ENCODE results near the gene MGMT. TPM values are rescaled to one million over a fixed set of nuclear protein-coding genes. Genes with fewer than 3 reads are reported as not detected.

The MGMT gene
- total RNA-seq, 1 donor from 2014 or later: 15.8 TPM

DNA sequence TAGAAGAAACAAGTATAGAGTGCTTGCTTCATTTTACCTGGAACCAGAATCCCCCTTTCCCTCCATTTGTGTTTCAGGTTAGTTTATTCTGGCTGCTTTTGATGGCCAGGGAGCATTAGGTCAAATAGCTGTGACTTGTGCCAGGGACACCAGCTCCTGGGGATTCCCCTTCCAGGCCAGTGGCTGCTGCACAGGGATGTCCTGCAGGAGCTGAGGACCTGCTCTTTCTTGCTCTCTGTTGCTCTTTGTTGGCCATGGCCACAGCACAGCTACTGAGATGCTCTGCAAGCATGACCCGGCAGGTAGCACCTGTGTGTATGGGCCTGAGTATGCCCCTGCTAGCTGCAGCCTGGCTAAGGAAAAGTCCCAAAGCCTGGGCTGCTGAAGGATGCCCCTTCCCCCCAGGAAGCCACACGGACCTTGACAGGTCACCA, 288.1 kb downstream of the MGMT start:
- DNase-seq (ENCODE audit: low spot score): peak; percentile 43

DNA sequence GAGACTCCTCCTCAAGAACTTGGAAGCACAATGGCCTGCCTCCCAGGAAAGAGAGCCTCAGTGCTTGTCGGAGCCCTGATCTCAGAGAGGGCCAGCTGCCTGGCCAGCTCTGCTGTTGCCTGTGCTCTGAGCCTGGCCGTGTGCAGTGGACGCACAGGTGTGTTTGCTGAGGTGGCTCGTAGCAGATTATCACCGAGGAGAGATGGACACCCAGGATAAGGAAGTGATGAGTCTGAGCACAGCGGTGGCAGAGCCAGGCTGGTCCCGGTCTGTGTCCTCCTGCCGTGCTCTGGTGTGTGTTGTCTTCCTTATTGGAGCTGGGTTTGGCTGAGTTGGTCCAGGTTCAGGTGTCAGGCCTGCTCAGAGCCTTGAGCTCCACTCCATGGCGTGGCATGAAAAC, 288.6 kb downstream of the MGMT start:
- DNase-seq (ENCODE audit: low spot score): peak; percentile 39

DNA sequence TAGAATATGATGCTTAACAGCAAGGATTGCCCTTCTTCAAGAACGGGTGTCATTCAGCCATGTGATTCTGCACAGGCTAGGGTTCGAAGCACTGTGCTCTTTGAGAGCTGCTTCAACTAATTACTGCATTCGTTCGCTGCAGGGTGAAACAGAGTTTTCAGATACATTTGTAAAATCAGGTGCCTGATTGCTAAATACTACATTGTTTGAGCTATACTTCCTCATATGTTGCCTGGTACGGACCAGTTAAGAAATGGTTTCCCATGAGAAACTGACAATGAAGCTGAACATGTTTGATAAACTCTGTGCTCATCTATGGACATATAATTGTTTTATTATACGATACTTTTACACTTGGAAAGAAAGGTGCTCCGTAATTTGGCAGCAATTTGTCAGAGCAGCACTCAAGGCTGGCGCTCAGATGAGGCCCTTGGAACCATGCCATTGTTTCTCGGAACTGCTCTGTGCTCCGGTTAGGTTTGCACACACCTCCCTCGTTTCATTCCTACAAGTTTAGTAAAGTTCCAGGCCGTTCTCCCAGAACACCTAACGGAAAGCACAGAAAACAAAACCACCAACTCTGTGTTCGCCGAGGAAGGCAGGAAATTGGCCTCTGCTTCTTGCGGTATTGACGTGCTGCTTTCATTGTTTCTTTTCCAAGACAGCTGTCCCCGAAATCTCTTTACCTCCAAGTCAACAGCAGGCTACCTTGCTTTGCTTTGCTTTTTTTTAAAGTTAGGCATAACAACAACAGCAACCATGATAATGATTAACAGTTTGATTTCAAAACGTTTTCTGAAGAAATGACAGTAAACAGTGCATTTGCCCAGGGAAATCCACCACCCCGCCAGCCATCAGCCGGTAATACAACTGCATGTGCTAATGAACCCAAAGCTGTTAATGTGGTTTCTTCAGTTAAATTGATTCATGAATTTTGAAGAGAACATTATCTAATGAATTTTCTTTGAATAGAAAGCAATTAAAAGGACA, 290.2 kb downstream of the MGMT start:
- DNase-seq (ENCODE audit: low spot score): no peak

DNA sequence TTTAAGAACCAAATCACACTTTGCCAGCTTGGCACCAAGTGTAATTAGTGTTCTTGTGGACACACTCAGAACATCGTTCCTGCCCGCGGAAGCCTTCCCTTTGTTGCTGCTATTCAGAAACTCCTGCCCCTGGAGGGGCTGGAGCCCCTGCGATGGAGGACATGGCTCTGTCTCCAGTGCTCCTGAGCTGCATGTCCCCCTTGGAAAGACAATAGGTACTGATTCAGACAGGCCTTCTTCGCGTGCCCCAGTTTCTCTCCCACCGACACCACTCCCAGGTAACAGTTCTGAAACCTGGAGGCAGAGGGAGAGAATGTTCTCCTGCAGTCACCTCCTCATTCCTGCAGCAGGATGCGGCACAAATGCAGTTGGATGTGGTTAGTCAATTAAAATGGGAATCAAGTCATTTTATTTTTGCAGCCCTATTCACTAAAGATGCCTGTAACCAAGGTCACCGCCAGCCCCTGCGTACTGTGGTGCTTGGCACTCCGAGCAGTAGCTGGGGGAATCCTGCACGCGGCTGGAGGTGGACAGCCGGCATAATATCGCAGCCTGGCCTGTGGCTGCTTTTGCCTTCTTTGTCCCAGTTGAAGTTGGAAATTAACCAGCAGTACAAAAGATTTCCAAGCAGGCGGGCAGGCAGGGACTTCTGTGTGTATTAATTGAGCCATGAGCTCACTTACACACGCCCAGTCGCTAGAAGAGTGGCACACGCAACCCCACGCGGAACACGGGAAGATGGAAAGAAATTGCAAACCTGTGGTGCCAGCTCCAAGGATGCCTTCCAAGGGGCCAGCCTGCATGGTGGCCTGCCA, 291.4 kb downstream of the MGMT start:
- peak; percentile 82 for DNase-seq (ENCODE audit: low spot score)

DNA sequence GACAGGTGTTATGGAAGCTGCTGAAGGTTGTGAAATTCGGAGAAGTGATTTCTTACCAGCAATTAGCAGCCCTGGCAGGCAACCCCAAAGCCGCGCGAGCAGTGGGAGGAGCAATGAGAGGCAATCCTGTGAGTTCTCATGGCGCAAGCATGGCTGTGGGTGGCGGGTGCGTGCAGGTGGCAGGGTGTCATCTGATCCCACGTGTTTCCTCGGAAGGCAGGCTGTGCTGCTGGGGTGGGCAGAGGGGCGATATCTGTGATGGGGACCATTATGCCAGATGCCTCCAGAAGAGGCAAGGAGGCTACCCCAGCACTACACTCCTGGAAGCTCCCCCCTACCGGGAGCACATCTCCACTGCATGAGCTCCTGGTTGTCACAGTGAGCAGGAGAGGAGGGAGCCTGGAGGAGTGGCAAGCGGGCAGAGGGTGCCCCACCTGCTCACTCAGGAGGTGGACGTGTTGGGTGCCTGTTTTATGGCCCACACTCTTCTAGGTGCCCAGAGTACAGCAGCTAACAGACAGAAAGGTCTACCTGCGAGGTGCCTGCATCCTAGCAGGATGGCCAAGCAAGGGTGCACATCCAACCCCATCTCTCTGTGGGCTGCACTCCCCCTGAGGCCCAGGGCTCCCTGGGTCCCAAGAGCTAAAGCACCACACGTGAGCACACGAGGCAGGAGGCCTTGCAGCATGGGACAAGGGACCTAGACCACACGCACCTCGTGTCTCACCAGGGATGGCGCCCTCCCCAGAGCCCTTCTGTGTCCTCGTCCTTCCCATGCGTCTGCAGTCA, 292.4 kb downstream of the MGMT start:
- peak; percentile 64 for DNase-seq (ENCODE audit: low spot score)

DNA sequence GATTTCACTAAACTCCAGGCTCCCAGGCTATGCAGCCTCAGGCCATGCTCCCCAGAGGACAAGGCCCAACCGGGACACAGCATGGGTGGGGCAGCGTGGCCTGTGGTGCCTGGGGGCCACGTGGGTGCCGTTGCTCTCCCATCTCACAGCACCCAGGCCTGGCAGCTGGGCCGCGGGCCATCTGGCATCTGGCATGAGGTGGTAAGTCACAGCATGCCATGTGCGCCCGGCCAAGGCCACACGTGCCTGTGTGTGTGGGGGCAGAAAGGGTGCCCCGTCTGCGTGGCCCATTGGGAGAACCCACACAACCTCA, 292.9 kb downstream of the MGMT start:
- peak; percentile 87 for DNase-seq (ENCODE audit: low spot score)

DNA sequence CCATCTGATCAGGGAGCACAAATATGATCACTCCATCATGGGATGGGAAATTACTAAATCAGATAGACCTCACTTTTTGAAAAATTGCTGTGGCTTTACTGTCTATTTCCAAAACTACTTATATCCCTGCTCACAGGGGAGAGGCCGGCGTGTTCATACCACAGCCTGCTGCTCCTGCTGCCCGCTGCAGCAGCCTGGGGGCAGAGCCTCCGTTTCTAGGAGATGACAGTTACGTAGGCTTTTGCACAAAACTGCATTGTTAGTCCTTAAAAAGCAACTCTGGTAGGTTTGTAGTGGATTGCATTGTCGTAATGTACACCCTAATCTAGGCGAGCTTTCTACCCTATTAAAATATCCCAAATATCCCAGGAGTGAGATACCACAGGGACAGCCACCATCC, 293.4 kb downstream of the MGMT start:
- DNase-seq (ENCODE audit: low spot score): no peak

DNA sequence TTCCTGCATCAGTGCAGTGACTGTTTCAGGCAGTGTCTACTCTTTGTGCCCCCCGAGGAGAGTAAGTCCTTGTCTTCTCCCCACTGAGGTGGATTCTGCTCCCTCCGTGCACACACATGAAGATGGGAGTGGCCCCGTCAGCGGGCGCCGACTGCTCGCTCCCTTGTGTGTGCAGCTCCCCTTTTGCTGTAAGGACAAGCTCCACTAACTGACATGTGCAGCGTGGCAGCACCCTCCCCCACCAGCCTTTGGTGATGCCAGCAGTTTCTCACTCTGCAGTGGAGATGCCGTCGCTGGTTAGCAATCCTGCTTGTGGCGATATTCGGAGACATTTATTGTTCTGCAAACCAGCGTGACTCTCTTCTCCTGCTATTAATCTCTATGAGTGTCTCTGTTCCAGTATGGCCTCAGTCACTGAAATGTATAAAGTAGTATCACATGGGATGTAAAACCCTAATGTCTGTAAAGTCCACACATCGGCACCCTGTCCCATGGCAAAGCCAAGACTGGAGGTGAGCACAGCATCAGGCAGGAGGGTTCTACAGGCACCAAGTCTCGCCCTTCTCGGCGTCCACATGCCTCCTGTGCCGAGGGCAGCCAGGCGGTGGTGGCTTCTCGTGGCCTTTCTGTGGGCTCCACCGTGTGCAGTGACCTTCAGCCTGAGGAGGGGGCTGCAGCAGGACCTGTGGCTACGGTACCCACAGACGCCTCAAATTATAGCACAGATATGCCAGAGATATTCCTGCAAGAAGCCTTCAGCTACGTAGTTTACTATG, 294.3 kb downstream of the MGMT start:
- peak; percentile 75 for DNase-seq (ENCODE audit: low spot score)

DNA sequence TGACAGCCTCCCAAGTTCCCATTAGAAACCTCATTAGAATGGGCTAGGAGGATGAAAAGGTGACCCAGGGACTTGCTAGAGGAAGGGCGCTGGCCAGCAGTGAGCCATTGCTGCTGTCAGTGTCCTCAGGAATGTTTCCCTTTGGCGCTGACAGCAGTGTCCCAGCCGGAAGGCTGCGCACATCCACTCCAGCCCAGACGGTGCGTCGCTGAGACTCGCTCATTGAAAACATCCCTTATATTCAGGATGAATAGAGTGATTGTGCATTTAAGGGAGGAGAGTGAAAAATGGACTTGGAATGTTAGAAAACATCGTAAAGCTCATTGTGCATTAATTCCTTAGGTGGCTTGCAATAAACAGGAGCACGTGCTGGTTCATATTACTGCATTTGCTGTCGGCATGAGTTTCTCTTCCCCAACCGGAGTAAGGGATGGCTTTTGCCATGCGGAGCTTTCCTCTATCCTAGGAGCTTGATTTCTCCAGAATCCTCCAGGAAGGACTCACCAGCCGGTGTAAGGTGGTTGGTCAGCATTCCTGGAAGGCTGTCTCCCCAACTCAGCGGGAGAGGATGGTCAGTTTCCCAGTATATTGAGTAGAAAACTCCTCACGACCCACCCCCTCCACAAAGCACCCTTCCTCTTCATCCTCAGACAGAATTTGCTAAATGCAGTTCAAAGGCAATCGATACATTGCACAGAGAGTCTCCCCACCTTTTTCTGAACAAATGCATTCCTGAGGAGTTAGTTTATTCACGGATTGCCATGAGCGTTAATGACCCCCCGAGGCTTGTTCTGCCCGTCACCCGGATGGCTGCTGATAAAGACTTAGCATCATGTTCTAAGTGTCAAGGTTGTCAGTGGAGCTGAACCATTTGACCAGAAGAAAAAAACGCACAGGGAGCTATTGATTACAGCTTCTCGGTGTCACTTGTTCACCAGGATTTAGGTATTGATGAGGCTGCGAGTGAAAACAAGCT, 295.2 kb downstream of the MGMT start:
- DNase-seq (ENCODE audit: low spot score): no peak

DNA sequence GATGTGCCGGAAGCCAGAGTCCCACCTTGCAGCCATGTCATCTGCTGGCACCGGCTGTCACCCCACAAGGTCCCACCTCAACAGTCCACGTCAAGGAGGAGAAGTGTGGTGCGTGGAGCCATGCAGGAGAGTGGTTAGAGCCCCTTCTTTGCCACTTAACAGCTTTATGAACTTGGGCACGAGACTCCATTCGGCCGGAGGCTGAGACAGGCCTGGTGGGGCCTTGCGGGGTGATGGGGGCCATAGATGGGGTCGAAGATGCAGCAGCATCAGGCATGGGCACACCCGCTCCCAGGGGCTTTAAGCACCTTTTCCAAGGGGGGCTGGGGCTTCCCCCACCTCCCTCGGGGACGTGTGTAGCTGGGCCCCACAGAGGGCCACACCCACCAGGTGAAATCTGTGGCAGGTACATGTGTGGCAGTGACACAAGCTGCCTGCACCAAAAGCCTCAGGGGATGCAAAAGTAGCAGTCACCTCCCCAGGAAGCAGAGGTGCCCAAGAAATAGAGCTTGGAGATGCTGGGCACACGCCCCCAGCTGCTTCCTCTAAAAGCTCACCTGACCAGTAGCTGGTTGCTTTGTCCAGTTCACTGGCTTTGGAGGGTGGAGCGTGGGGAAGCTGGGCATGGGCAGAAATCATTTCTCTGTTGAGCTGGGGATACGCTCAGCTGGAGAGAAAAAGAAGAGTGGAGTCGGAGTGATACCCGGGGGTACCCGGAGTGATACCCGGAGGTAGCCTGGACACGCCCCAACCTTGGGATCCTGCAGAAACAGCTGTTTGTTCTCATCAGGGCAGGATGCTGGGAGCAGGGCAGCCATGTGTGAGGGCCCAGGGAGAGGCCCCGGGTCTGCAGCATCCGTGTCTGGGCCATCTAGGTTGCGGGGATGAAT, 297.2 kb downstream of the MGMT start:
- peak; percentile 68 for DNase-seq (ENCODE audit: low spot score)

DNA sequence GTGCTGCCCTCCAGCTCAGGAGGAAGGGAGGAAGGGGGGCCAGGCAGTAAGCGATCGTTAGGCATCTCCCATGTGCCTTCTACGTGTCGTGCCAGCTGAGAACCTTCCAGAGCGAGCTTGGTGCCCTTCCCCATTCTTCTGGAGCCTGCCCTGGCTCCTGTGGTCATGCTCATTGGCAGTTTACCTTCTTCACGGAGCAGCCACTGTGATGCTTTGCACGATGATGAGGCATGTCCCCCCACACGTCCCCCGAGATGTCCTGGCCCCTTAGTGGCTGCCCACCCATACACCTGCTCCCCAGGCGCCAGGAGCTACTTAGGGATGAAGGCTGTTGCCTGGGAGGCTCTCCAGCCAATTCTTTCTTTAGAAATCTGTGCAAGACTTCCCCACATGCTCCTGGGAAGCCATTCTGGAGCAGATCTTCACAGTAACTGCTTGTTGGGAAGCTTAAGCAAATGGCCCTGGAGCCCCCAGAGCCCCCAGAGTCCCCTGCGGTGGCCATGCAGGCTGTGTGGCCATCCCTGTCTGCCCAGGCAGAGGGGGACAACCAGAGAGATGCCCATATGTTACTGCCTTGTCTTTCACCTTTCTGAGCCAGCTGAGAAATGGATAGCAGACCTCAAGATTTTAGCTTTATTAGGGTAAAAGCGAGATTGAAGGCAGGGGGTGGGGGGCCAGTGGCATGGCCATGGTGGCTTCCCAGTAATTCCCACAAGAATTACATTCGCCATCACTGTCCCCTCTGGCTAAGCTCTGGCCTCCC, 298.0 kb downstream of the MGMT start:
- peak; percentile 57 for DNase-seq (ENCODE audit: low spot score)

DNA sequence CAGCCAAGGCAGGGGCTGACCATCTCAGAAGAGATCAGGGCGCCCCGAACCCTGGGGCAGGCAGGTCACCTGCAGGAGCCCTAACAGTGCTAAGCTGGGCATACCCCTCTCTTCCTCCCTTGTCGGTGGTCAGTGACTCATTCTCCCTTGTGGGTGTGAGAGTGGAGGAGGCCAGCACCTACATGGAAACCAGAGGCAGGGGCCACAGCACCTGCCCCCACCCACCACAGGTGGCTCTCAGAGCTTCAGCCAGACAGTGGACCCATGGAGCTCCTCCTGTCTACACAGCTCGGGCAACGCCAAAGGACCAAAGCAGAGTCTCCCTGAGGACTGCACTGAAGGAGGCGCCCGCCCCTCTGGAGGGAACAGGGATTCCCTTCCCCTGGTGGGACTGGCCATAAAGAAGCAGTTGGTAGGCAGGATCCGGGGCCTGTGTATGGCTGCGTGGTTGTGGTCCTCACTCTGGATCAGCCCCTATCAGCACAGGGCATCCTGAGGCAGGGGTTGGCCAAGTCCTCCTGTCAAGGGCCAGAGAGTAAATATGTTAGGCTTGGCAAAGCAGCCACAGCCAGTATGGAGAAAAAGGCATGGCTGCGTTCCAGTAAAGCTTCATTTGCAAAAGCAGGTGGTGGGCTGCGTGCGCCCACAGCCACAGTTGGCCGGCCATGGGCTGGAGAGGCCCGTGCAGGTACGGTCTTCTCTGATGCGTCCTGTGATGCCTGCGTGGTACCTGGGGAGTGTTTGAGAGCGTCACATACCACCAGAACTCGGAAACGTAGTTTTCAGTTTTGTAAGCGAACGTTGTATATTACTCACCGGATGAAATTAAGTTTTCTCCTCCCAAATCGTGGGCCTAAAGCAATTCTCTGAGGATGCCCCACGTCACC, 298.9 kb downstream of the MGMT start:
- no peak for DNase-seq (ENCODE audit: low spot score)

DNA sequence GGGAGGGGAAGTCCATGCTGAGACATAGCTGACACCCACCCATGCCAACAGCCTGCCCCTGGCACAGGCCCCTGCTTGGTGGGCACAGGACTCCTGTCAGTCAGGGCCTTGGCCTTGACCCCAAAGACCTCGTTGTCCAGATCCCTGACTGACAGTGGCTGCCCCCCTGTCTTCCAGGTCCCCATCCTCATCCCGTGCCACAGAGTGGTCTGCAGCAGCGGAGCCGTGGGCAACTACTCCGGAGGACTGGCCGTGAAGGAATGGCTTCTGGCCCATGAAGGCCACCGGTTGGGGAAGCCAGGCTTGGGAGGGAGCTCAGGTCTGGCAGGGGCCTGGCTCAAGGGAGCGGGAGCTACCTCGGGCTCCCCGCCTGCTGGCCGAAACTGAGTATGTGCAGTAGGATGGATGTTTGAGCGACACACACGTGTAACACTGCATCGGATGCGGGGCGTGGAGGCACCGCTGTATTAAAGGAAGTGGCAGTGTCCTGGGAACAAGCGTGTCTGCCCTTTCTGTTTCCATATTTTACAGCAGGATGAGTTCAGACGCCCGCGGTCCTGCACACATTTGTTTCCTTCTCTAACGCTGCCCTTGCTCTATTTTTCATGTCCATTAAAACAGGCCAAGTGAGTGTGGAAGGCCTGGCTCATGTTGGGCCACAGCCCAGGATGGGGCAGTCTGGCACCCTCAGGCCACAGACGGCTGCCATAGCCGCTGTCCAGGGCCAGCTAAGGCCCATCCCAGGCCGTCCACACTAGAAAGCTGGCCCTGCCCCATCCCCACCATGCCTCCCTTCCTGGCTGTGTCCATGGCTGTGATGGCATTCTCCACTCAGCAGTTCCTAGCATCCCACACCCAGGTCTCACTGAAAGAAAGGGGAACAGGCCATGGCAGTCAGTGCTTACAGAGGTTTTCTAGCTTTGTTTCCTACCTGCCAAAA, 299.8 kb downstream of the MGMT start:
- peak; percentile 76 for DNase-seq (ENCODE audit: low spot score)

DNA sequence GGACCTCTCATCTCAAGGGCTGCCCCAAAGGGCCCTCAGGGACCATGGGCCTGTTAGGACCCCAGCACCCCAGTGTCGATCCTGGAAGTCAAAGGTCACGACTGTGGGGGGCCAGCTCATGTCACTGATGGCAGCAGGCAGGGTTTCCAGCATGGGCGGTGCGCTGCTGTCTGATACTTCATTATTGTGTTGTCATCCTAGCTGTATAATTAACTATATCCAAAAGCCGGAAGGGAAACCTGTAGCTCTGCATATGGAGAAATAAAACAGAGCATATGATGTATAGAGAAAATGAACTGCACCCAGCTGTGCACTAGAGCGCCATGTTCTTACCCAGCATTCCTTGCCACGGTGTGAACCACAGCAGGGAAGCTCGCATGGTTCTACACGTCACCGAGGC, 300.7 kb downstream of the MGMT start:
- DNase-seq (ENCODE audit: low spot score): no peak

All from mesenteric fat pad (tissue), 1 donor.